ENCODE measurements around the gene SYDE2.

GRCh38 chr1:85178396-85178795 lies 22.4 kb downstream of the SYDE2 start:
- TF ChIP-seq, protein P1, sequence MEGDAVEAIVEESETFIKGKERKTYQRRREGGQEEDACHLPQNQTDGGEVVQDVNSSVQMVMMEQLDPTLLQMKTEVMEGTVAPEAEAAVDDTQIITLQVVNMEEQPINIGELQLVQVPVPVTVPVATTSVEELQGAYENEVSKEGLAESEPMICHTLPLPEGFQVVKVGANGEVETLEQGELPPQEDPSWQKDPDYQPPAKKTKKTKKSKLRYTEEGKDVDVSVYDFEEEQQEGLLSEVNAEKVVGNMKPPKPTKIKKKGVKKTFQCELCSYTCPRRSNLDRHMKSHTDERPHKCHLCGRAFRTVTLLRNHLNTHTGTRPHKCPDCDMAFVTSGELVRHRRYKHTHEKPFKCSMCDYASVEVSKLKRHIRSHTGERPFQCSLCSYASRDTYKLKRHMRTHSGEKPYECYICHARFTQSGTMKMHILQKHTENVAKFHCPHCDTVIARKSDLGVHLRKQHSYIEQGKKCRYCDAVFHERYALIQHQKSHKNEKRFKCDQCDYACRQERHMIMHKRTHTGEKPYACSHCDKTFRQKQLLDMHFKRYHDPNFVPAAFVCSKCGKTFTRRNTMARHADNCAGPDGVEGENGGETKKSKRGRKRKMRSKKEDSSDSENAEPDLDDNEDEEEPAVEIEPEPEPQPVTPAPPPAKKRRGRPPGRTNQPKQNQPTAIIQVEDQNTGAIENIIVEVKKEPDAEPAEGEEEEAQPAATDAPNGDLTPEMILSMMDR (IDR thresholded peaks at IDR 0.05; ENCODE audit: low read depth, low read length), result no peak
- TF ChIP-seq EZH2phosphoT487 (IDR thresholded peaks at IDR 0.05; ENCODE audit: low read depth), result no peak
